Measurements from ENCODE around the gene HPS1. TPM values are rescaled to one million over a fixed set of nuclear protein-coding genes. Genes with fewer than 3 reads are reported as not detected.

HPS1 gene
- total and polyA plus RNA-seq, 2 of the 8 experiments (the other 6 are each of a cell fraction or from before 2014, with no cell fraction given), result 38.7 to 61.7 TPM

- H2BK15ac ChIP-seq (ENCODE audit: low read length), result no peak overlapping the region
- H4K8ac ChIP-seq (ENCODE audit: extremely low read depth, insufficient read depth, low read length), result no peak overlapping the region
- no peaks in the 10 kb centered on the region for H3K79me2 ChIP-seq (ENCODE audit: control insufficient read depth in 1 of 2, insufficient read depth in 2 of 2, low read length in 2 of 2)
- H3K9me3 ChIP-seq (ENCODE audit: insufficient read depth in 2 of 2, low read depth in 1 of 2, low read length in 1 of 2), result peaks cover 3% of the 10 kb centered on the region in 2 experiments; a peak in 2 of 4 replicates
- no peak overlapping the region for H2BK5ac ChIP-seq (ENCODE audit: low read depth, low read length)
- H3K23me2 ChIP-seq (ENCODE audit: low read depth, low read length), result no peaks in the 10 kb centered on the region
- H3K79me1 ChIP-seq (ENCODE audit: low read depth, low read length), result no peaks in the 10 kb centered on the region
- H3K9ac ChIP-seq (replicated peaks in 1 of 4; ENCODE audit: extremely low read depth in 1 of 4, low read depth in 3 of 4, low read length in 3 of 4), result no peak overlapping the region
- H4K5ac ChIP-seq (ENCODE audit: insufficient read length, low read depth, low read length), result no peak overlapping the region
- CTCF ChIA-PET (ENCODE audit: partially characterized antibody), result interaction anchor here (0.8 to 1.2 kb wide), 3 partner anchors 10 to 57 kb away, joined by 3 to 5 read pairs (median 3); no protein-coding TSS in a partner anchor
- H3K56ac ChIP-seq (replicated peaks; ENCODE audit: insufficient read length, low read depth, low read length), result no peak overlapping the region
- H2AFZ ChIP-seq (ENCODE audit: low read length), result no peak overlapping the region
- H2BK120ac ChIP-seq (replicated peaks; ENCODE audit: low read depth, low read length), result no peak overlapping the region
- H3K4me2 ChIP-seq (ENCODE audit: insufficient read depth in 1 of 2, low read depth in 2 of 2, low read length in 2 of 2), result no peak overlapping the region
- no peak for DNase-seq (ENCODE audit: low read depth in 1 of 2, low spot score in 2 of 2)
- no peak overlapping the region for H2AK5ac ChIP-seq (ENCODE audit: low read depth, low read length)
- no peaks in the 10 kb centered on the region for H4K20me1 ChIP-seq (replicated peaks in 1 of 2; ENCODE audit: control insufficient read depth in 1 of 2, insufficient read depth in 2 of 2, low read length in 2 of 2)
- no peak overlapping the region for H2BK12ac ChIP-seq (ENCODE audit: low read depth, low read length)
- POLR2A ChIA-PET (ENCODE audit: partially characterized antibody), result no interaction called here
- TF ChIP-seq SUZ12 (IDR thresholded peaks at IDR 0.05; ENCODE audit: low read length), result no peak
- TF ChIP-seq SP2 (IDR thresholded peaks at IDR 0.05; ENCODE audit: low read length), result no peak
- TF ChIP-seq, protein P1, sequence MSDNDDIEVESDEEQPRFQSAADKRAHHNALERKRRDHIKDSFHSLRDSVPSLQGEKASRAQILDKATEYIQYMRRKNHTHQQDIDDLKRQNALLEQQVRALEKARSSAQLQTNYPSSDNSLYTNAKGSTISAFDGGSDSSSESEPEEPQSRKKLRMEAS (IDR thresholded peaks at IDR 0.05), result no peak
- no peak for TF ChIP-seq MAFK (IDR thresholded peaks at IDR 0.05; ENCODE audit: low read depth, low read length)
- TF ChIP-seq EP300 (IDR thresholded peaks at IDR 0.05; ENCODE audit: borderline replicate concordance in 1 of 2, low read depth in 2 of 2, low read length in 2 of 2), result no peak
- TF ChIP-seq SIN3A (conservative IDR thresholded peaks at IDR 0.05 in 1 of 2, IDR thresholded peaks at IDR 0.05 in 1 of 2; ENCODE audit: low read depth in 1 of 2, low read length in 2 of 2), result no peak
- no peak for TF ChIP-seq HDAC6 (IDR thresholded peaks at IDR 0.05; ENCODE audit: low read depth, low read length)
- TF ChIP-seq SRF (IDR thresholded peaks at IDR 0.05; ENCODE audit: low read depth, low read length), result no peak
- no peak for TF ChIP-seq ZNF274 (IDR thresholded peaks at IDR 0.05; ENCODE audit: borderline replicate concordance, extremely low read depth, low read length)
- H3K4ac ChIP-seq (replicated peaks; ENCODE audit: insufficient read length, low read depth, low read length), result no peak overlapping the region
- H3K18ac ChIP-seq (ENCODE audit: extremely low read depth, low read length), result no peak overlapping the region
- no peaks in the 10 kb centered on the region for H3K4me1 ChIP-seq (replicated peaks in 1 of 4; ENCODE audit: control insufficient read depth in 3 of 4, insufficient read depth in 4 of 4, low read length in 3 of 4)
- H3K27ac ChIP-seq (ENCODE audit: low read depth, low read length), result no peak overlapping the region
- FAIRE-seq, result no peak
- no peak overlapping the region for H4K91ac ChIP-seq (replicated peaks; ENCODE audit: insufficient read length, low read length)
- no peak overlapping the region for H3K23ac ChIP-seq (ENCODE audit: insufficient read length)
- no peak overlapping the region for H2BK20ac ChIP-seq (ENCODE audit: low read length)
- no peaks in the 10 kb centered on the region for H3K27me3 ChIP-seq (replicated peaks in 1 of 4; ENCODE audit: control insufficient read depth in 3 of 4, extremely low read depth in 1 of 4, insufficient read depth in 3 of 4, low read length in 3 of 4)
- H3K14ac ChIP-seq (ENCODE audit: insufficient read length), result no peak overlapping the region
- no peak overlapping the region for H3K4me3 ChIP-seq (ENCODE audit: extremely low read depth in 1 of 4, insufficient read depth in 2 of 4, low read depth in 3 of 4, low read length in 4 of 4)
- H3K36me3 ChIP-seq (ENCODE audit: control insufficient read depth in 2 of 4, insufficient read depth in 4 of 4, low read length in 3 of 4), result no peaks in the 10 kb centered on the region
- 97% methylated on average over 2 of the region's 2 CpGs; no CpG with 5 or more reads in 1 of the 2 experiments for WGBS, 2 experiments (ENCODE audit: extremely low coverage in 1 of 2, insufficient coverage in 1 of 2, insufficient read length in 1 of 2, insufficient replicate concordance in 2 of 2, low coverage in 1 of 2, low lambda C conversion rate in 2 of 2, missing lambda C conversion rate in 1 of 2)
Measured at GRCh38 chr10:98482096-98482495, 35.4 kb upstream of the HPS1 start.

All from H1 (cell line).